HG03097 (cell line): ENCODE data around the gene RRAGA.
"Not testable (repeated sequence)": the region's sequence is repeated elsewhere in the genome, so short reads cannot be mapped to it uniquely, and the experiment has no call there.

ENCODE experiments used
- ATAC-seq: cut with Tn5 transposase; IDR thresholded peaks from one replicate; pipeline ENCODE4 v1.9.1; 2021; ENCODE audit not compliant: unreplicated experiment, low FRiP score

RRAGA gene

DNA sequence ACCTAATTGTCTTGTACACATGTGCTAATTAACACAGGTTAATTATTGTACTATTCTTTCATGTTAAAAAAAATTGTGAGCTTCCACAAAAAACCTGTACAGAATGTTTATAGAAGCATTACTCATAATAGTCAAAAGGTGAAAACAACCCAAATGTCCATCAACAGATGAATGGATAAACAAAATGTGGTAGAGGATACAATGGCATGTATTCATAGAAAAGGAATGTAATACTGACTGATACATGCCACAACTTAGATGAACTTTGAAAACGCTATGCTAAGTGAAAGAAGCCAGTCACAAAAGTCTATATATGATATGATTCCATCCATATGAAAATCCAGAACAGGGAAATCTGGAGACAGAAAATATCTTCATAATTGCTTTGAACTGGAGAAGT, 25.6 kb downstream of the RRAGA start:
- no peak for ATAC-seq

DNA sequence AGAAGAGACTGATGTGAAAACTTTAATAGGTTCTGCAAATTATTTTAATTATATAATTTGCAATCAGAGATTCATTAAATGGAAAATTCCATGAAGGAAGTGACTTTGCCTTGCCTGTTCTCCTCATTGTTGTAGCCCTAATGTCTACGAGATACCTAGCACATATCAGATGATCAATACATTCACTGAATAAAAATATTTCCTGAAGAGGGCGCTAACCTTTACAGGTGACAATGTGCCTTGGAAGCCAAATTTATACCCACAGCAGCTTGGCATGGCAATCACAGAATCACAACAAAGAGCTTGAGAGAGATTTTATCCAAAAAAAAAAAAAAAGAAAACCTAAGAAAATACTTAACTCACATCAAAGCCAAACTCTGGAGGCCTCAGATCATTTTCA, 36.1 kb downstream of the RRAGA start:
- no peak for ATAC-seq

DNA sequence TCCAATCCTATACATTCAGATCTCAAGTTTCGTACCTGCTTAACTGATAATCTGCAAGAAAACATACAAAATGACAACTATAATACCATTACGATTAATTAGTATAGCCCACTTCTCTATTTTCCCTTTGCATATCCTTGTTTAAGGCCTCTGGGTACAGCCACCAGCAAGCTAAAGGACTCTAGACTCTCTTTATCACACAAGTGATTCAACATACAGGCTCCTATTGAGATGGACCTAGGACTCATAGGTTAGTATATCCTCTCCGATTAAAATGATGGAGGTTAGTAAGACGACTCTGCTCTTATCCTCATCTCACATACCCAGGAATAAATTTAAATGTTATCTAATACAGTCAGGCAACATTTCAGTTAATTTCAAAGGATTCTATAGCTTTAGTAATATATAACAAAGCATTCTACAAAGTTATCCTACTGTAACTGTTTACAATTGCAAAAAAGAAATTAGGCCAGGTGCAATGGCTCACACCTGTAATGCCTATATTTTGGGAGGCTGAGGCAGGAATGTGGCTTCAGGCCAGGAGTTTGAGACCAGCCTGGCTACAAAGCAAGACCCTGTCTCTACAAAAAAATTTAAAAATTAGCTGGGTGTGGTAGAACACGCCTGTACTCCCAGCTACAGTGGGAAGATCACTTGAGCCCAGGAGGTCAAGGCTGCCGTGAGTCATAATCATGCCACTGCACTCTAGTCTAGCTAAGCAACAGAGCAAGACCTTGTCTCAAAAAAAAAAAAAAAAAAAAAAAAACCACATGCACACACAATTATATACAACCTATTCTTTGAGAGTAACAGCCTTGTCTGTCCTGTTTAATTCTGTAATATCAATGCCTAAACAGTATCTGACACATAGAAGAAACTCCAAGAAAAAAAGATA, 38.1 kb downstream of the RRAGA start:
- ATAC-seq: no peak

DNA sequence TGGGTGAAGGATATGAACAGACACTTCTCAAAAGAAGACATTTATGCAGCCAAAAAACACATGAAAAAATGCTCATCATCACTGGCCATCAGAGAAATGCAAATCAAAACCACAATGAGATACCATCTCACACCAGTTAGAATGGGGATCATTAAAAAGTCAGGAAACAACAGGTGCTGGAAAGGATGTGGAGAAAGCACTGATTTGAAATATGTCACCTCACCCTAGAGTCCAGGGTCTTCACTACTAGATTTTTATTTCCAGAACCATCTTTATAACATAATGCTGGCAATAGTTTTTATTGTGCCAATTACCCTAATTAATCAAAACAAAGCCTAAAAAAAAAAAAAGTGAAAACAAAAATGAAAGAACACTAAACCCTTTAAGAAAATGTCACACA, 48.2 kb downstream of the RRAGA start:
- not testable (repeated sequence) for ATAC-seq
